Natural killer cell (primary cell): ENCODE data around the gene FLVCR2. TPM values are rescaled to one million over a fixed set of nuclear protein-coding genes. Genes with fewer than 3 reads are reported as not detected.
"Not testable (repeated sequence)": the region's sequence is repeated elsewhere in the genome, so short reads cannot be mapped to it uniquely, and the experiment has no call there.

Experiments used
- ATAC-seq, 3 donors: fragments of 150-1000 bp in 2 of 3; fragments of 200-7000 bp in 1 of 3; cut with Tn5 transposase; 1 replicate in 1 of 3; 2 replicates in 2 of 3; pipeline ENCODE4 v1.10.0; 2021; ENCODE audit warnings: mild to moderate bottlenecking in 2 of 3, moderate library complexity in 2 of 3
- DNase-seq, 2 donors: peaks; one replicate each; pipeline versions ENCODE4 v3.0.0 to v3.0.0-alpha.2; 2013 to 2021; ENCODE audit warnings: mixed read lengths in 1 of 2
- H3K27ac ChIP-seq: one replicate; pipeline ENCODE4 v1.5.1; 2013; ENCODE audit warnings: mild to moderate bottlenecking, low read length
- H3K27me3 ChIP-seq: one replicate; pipeline ENCODE4 v1.6.1; 2013; ENCODE audit warnings: low read length; ENCODE audit not compliant: control insufficient read depth, insufficient read depth
- H3K36me3 ChIP-seq: one replicate; pipeline ENCODE4 v1.6.1; 2013; ENCODE audit warnings: low read length; ENCODE audit not compliant: control insufficient read depth, insufficient read depth
- H3K4me1 ChIP-seq: one replicate; pipeline ENCODE4 v1.6.1; 2013; ENCODE audit warnings: low read length; ENCODE audit not compliant: control insufficient read depth, insufficient read depth
- H3K4me3 ChIP-seq: one replicate; pipeline ENCODE4 v1.5.1; 2013; ENCODE audit warnings: low read length
- H3K9me3 ChIP-seq: one replicate; pipeline ENCODE4 v1.6.1; 2013; ENCODE audit warnings: low read length; ENCODE audit not compliant: control insufficient read depth, insufficient read depth
- H3K27ac Mint-ChIP-seq, 2 donors: one replicate each; pipeline ENCODE4 v1.8.0; 2022; ENCODE audit warnings: mild to moderate bottlenecking in 2 of 2, mixed read lengths in 2 of 2, moderate library complexity in 1 of 2
- H3K27me3 Mint-ChIP-seq, 2 donors: one replicate each; pipeline ENCODE4 v1.8.0; 2022; ENCODE audit warnings: low read depth in 2 of 2, mixed read lengths in 2 of 2
- H3K36me3 Mint-ChIP-seq: one replicate; pipeline ENCODE4 v1.8.0; 2022; ENCODE audit warnings: mixed read lengths
- H3K4me1 Mint-ChIP-seq, 2 donors: one replicate each; pipeline ENCODE4 v1.8.0; 2022; ENCODE audit warnings: mixed read lengths in 2 of 2
- H3K4me3 Mint-ChIP-seq: one replicate; pipeline ENCODE4 v1.8.0; 2022; ENCODE audit warnings: mild to moderate bottlenecking, moderate library complexity, mixed read lengths
- H3K9me3 Mint-ChIP-seq, 2 donors: one replicate each; pipeline ENCODE4 v1.8.0; 2022; ENCODE audit warnings: mixed read lengths in 2 of 2
- CTCF ChIP-seq: fragments of 200-600 bp; IDR thresholded peaks from one replicate; pipeline ENCODE4 v1.8.0; 2022; ENCODE audit warnings: antibody characterized with exemption
- WGBS: methylation state at CpG from one replicate; pipeline ENCODE4 v1.1.7; 2013; ENCODE audit warnings: missing lambda C conversion rate; ENCODE audit not compliant: insufficient coverage; 5-methylcytosine and 5-hydroxymethylcytosine counted together
- intact Hi-C: fragments of 100-400 bp; cut with micrococcal nuclease; formaldehyde crosslinking; loops from one replicate; pipeline ENCODE4 v1.14.2; 2022
- total RNA-seq, 4 donors: library from RNA; stranded (reverse); fragments of 120-200 nt in 1 of 4; gene quantifications; one replicate each; pipeline versions ENCODE4 v1.2.3 to v1.2.4, GENCODE V29; 2013 to 2022

FLVCR2 gene
- total RNA-seq, 3 donors from 2014 or later (not counting 1 experiment from before 2014, with no cell fraction given): 1.4 to 4.8 (median 2.1) TPM

DNA sequence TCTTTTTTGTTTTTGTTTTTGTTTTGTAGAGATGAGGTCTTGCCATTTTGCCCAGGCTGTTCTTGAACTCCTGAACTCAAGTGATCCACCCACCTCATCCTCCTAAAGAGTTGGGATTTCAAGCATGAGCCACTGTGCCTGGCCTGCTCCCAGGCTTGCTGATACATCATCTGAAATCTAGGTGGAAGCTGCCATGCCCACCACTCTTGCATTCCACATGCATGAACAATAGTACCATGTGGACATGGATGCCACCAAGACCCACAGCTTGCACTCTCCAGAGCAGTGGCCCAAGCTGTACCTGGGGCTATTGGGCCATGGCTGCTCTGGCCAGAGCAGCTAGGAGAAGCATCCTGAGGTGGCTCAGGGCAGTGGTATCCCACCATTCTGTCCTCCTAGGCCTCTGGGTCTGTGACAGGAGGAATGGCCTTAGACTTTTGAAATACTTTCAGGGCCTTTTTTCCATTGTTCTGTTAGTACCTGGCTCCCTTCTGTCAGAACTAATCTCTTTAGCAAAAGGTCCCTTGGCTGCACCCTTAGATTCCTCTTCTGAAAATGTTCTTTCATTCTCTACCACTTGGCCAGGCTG, 13.7 kb downstream of the FLVCR2 start:
- intact Hi-C loops: no loop called here
- Mint-ChIP-seq H3K36me3 (no peaks in the 10 kb centered on the region), H3K27ac (no peak overlapping the region), H3K9me3 (no peaks in the 10 kb centered on the region), H3K4me1 (no peaks in the 10 kb centered on the region), H3K4me3 (no peak overlapping the region), H3K27me3 (no peaks in the 10 kb centered on the region)
- Histone ChIP-seq H3K4me3 (no peak overlapping the region), H3K27me3 (no peaks in the 10 kb centered on the region), H3K36me3 (no peaks in the 10 kb centered on the region), H3K4me1 (no peaks in the 10 kb centered on the region), H3K27ac (no peak overlapping the region), H3K9me3 (no peaks in the 10 kb centered on the region)
- DNase-seq: no peak
- no peak for ATAC-seq
- no peak for TF ChIP-seq CTCF

DNA sequence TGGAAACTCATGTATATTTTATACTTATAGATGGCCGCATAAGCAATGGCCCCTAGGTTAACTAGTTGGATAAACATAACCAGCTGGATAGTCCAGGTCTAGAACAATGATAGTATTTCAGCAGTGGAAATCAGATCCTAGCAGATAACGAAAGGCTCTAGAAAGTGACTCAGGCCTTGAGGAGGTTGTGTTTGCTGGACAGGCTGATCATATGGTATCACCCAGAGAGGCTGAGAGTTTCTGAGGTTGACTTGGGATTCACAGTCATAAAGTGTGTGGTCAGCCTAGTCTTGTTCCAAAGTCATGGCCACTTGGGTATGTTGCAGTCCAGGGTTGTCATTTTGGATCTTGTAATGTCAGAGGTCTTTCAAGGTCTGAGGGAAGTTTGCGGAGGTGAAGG, 16.8 kb downstream of the FLVCR2 start:
- WGBS: 100% methylated on average over 3 of the region's 3 CpGs
- no peak overlapping the region for H3K27ac Mint-ChIP-seq
- no peak overlapping the region for H3K27ac ChIP-seq
- no peak for TF ChIP-seq CTCF
- no peaks in the 10 kb centered on the region for H3K27me3 ChIP-seq
- no peak overlapping the region for H3K4me3 Mint-ChIP-seq
- H3K9me3 Mint-ChIP-seq: no peaks in the 10 kb centered on the region
- no peaks in the 10 kb centered on the region for H3K4me1 ChIP-seq
- ATAC-seq (no peak), DNase-seq (no peak)
- intact Hi-C loops: no loop called here
- no peaks in the 10 kb centered on the region for H3K36me3 Mint-ChIP-seq
- no peaks in the 10 kb centered on the region for H3K27me3 Mint-ChIP-seq
- H3K9me3 ChIP-seq: no peaks in the 10 kb centered on the region
- H3K4me3 ChIP-seq: no peak overlapping the region
- H3K4me1 Mint-ChIP-seq: no peaks in the 10 kb centered on the region
- H3K36me3 ChIP-seq: no peaks in the 10 kb centered on the region

DNA sequence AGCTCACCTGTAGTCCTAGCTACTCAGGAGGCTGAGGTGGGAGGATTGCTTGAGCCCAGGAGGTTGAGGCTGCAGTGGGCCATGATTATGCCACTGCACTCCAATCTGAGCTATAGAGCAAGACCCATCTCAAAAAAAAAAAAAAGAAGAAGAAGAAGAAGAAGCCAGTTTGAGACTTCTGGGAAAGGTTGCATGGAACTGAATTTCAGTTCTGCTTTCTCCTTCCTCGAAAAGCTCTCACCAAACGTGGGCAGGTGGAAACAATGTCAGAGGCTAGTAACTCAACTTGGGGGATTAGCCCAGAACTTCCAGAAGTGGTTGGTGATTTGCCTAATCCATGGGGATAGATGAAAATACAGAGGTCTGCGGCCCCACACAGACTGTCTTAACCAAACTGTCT, 18.7 kb downstream of the FLVCR2 start:
- Mint-ChIP-seq H3K4me1 (no peaks in the 10 kb centered on the region), H3K4me3 (no peak overlapping the region), H3K27ac (no peak overlapping the region), H3K27me3 (no peaks in the 10 kb centered on the region), H3K9me3 (no peaks in the 10 kb centered on the region), H3K36me3 (no peaks in the 10 kb centered on the region)
- no peaks in the 10 kb centered on the region for H3K4me1 ChIP-seq
- TF ChIP-seq CTCF: no peak
- H3K27ac ChIP-seq: no peak overlapping the region
- no peak overlapping the region for H3K4me3 ChIP-seq
- no peaks in the 10 kb centered on the region for H3K27me3 ChIP-seq
- intact Hi-C loops: no loop called here
- no peak for ATAC-seq
- no peak for DNase-seq
- WGBS: 42% methylated on average over 3 of the region's 3 CpGs
- H3K36me3 ChIP-seq: no peaks in the 10 kb centered on the region
- no peaks in the 10 kb centered on the region for H3K9me3 ChIP-seq

DNA sequence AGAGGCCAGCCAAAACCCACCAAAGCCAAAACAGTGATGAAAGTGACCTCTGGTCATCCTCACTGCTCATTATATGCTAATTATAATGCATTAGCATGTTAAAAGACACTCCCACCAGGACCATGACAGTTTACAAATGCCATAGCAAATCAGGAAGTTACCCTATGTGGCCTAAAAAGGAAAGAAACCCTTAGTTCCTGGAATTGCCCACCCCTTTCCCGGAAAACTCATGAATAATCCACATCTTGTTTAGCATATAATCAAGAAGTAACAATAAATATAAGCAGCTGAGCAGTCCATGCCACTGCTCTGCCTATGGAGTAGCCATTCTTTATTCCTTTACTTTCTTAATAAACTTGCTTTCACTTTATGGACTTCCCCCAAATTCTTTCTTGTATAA, 21.7 kb downstream of the FLVCR2 start:
- 89% methylated on average over 1 of the region's 1 CpG for WGBS
- DNase-seq, ATAC-seq, intact Hi-C loops, H3K9me3 ChIP-seq, H3K4me1 ChIP-seq, H3K9me3 Mint-ChIP-seq, H3K27me3 Mint-ChIP-seq, H3K4me1 Mint-ChIP-seq, H3K27me3 ChIP-seq, H3K36me3 ChIP-seq, H3K36me3 Mint-ChIP-seq, H3K4me3 Mint-ChIP-seq, H3K27ac Mint-ChIP-seq, H3K27ac ChIP-seq, H3K4me3 ChIP-seq: not testable (repeated sequence)

DNA sequence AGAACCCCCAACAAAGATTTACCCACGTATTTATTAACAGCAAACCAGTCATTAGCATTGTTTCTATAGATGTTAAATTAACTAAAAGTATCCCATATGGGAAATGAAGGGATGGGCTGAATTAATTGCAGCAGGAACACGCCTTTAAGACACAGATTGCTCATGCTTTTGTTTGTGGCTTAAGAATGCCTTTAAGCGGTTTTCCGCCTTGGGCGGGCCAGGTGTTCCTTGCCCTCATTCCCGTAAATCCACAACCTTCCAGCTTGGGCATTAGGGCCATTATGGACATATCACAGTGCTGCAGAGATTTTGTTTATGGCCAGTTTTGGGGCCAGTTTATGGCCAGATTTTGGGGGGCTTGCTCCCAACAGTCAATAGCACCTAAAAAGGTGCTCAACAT, 22.6 kb downstream of the FLVCR2 start:
- H3K4me1 Mint-ChIP-seq, H3K9me3 Mint-ChIP-seq, H3K27me3 ChIP-seq, H3K36me3 Mint-ChIP-seq, DNase-seq, intact Hi-C loops, H3K27me3 Mint-ChIP-seq, H3K27ac Mint-ChIP-seq, H3K36me3 ChIP-seq, H3K9me3 ChIP-seq, ATAC-seq, H3K4me1 ChIP-seq, H3K4me3 ChIP-seq, H3K4me3 Mint-ChIP-seq, H3K27ac ChIP-seq: not testable (repeated sequence)
- WGBS: 95% methylated on average over 5 of the region's 6 CpGs
